Sigmoid colon (tissue), 7 donors: Measurements from ENCODE around the gene MAP3K20. TPM values are rescaled to one million over a fixed set of nuclear protein-coding genes. Genes with fewer than 3 reads are reported as not detected.

Experiments
- DNase-seq: peaks from one replicate; pipeline ENCODE4 v3.0.0-alpha.2; 2019
- H3K27ac ChIP-seq, 4 donors: fragments of 200-600 bp; sonication (generic); one replicate each; pipeline ENCODE4 v1.5.1; 2016 to 2019; ENCODE audit warnings: mild to moderate bottlenecking in 1 of 4
- H3K27me3 ChIP-seq, 3 donors: fragments of 200-600 bp; sonication (generic); one replicate each; pipeline ENCODE4 v1.5.1; 2019; ENCODE audit warnings: mild to moderate bottlenecking in 1 of 3
- H3K36me3 ChIP-seq, 4 donors: fragments of 200-600 bp; sonication (generic); one replicate each; pipeline ENCODE4 v1.5.1; 2016 to 2019
- H3K4me1 ChIP-seq, 4 donors: fragments of 200-600 bp; sonication (generic); one replicate each; pipeline ENCODE4 v1.5.1; 2017 to 2019
- H3K4me3 ChIP-seq, 4 donors: fragments of 200-600 bp; sonication (generic); one replicate each; pipeline ENCODE4 v1.5.1; 2017 to 2019; ENCODE audit warnings: mild to moderate bottlenecking in 2 of 4, moderate library complexity in 1 of 4
- H3K9me3 ChIP-seq, 4 donors: fragments of 200-600 bp in 3 of 4; sonication (generic) in 3 of 4; one replicate each; pipeline versions ENCODE4 v1.5.1 to v1.6.1; 2013 to 2019
- EP300 ChIP-seq, 4 donors: sonication (generic); formaldehyde crosslinking; IDR thresholded peaks; one replicate each; pipeline ENCODE4 v1.6.1; 2017; ENCODE audit warnings: antibody characterized with exemption in 4 of 4
- POLR2A ChIP-seq, 2 donors: fragments of 450-650 bp; IDR thresholded peaks; one replicate each; pipeline ENCODE4 v1.6.1; 2016; ENCODE audit warnings: antibody characterized with exemption in 2 of 2, mild to moderate bottlenecking in 2 of 2, moderate library complexity in 2 of 2
- POLR2AphosphoS5 ChIP-seq, 4 donors: sonication (generic); formaldehyde crosslinking; IDR thresholded peaks; one replicate each; pipeline ENCODE4 v1.6.1; 2017; ENCODE audit warnings: antibody characterized with exemption in 4 of 4
- WGBS, 2 donors: extraction: QIAGEN DNeasy Blood & Tissue Kit; methylation state at CpG; one replicate each; pipeline ENCODE4 v1.1.7; 2013; 5-methylcytosine and 5-hydroxymethylcytosine counted together
- intact Hi-C: fragments of 100-400 bp; cut with DNase I; formaldehyde crosslinking; loops from one replicate; pipeline ENCODE4 v1.15.1; 2023
- polyA plus RNA-seq, 3 donors: library from polyadenylated mRNA; stranded (reverse); fragments of 200-250 nt; gene quantifications; one replicate each; pipeline ENCODE4 v1.2.3, GENCODE V29; 2013
- total RNA-seq, 4 donors: library from RNA; depleted of rRNA; stranded (reverse); fragments of >200 nt; gene quantifications; one replicate each; pipeline ENCODE4 v1.1.0, GENCODE V29; 2016
- TF ChIP-seq, protein P1 (sequence below), 4 experiments: fragments of 450-650 bp in 3 of 4; fragments of 200-600 bp in 1 of 4; IDR thresholded peaks; one replicate each; pipeline ENCODE4 v1.5.1; 2016 to 2019; ENCODE audit warnings: antibody characterized with exemption in 4 of 4, mild to moderate bottlenecking in 3 of 4, moderate library complexity in 2 of 4
- donor health status: healthy with polysubstance abuse.
- donor health status: Bipolar disorder and iron deficiency.
- donor health status: healthy.

Gene MAP3K20
- total and polyA plus RNA-seq, 7 donors = 6.2 to 255 (median 189) TPM

DNA sequence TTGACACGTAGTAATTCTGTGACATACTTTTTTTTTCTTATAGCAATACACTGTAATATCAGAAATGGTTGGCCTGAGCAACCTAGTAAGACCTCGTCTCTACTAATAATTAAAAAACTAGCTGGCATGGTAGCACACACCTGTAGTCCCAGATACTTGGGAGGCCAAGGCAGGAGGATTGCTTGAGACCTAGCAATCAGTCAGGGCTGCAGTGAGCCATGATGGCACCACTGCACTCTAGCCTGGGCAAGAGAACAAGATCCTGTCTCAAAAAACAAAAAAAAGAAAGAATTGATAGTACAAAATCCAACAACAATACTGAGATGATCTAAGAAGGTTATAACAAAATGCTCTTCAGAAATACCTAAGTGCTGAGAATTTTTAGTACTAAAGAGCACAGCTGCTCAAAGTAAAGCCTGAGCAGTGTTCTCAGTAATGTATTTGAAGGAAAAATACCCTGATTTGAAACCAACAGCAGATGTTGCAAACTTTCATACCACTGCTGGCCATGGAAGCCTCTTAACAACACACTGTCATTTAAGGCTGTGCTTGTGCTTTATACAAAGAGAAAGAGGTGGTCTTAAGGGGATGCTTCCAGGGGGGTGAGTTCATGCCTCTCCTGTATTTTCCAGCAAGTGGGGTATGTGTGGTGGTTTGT, 146.4 kb downstream of the MAP3K20 start:
- H3K4me3 ChIP-seq = no peak overlapping the region
- H3K27me3 ChIP-seq = no peaks in the 10 kb centered on the region
- peaks cover 0 to 10% (median 0%) of the 10 kb centered on the region in 4 donors for H3K36me3 ChIP-seq
- no peak overlapping the region for H3K27ac ChIP-seq
- DNase-seq = no peak
- no peaks in the 10 kb centered on the region for H3K9me3 ChIP-seq
- TF ChIP-seq POLR2A (IDR thresholded peaks at IDR 0.05) (no peak), POLR2AphosphoS5 (IDR thresholded peaks at IDR 0.05) (no peak), EP300 (IDR thresholded peaks at IDR 0.05) (no peak)
- TF ChIP-seq, protein P1, sequence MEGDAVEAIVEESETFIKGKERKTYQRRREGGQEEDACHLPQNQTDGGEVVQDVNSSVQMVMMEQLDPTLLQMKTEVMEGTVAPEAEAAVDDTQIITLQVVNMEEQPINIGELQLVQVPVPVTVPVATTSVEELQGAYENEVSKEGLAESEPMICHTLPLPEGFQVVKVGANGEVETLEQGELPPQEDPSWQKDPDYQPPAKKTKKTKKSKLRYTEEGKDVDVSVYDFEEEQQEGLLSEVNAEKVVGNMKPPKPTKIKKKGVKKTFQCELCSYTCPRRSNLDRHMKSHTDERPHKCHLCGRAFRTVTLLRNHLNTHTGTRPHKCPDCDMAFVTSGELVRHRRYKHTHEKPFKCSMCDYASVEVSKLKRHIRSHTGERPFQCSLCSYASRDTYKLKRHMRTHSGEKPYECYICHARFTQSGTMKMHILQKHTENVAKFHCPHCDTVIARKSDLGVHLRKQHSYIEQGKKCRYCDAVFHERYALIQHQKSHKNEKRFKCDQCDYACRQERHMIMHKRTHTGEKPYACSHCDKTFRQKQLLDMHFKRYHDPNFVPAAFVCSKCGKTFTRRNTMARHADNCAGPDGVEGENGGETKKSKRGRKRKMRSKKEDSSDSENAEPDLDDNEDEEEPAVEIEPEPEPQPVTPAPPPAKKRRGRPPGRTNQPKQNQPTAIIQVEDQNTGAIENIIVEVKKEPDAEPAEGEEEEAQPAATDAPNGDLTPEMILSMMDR (IDR thresholded peaks at IDR 0.05) = no peak
- 88 to 91% methylated on average over 2 of the region's 2 CpGs for WGBS, 2 donors
- intact Hi-C loops = loop anchor here (10.0 kb wide), 1 partner anchor 1113 kb away; the partner anchor contains the start of gene SP9
- peaks cover 0 to 30% (median 23%) of the 10 kb centered on the region in 4 donors for H3K4me1 ChIP-seq

DNA sequence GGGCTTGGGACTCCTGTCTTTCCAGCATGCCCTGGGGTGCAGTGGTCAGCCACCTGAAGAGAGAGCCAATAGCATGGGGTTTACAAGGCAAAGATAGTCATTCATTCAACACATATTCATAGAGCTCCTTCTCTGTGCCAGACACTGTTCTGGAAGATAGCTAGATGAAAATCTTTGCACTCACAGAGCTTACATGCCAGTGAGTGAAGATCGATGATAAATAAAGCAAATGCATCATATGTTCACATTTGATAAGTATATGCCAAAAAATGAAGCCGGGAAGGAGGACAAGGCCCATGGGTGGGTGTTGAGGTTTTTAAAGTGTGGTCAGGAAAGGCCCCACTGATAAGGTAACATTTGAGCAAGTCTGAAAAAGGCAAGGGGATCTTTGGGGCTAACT, 148.2 kb downstream of the MAP3K20 start:
- DNase-seq = no peak
- no peaks in the 10 kb centered on the region for H3K27me3 ChIP-seq
- H3K4me1 ChIP-seq = peaks cover 0 to 12% (median 6%) of the 10 kb centered on the region in 4 donors
- no peak overlapping the region for H3K4me3 ChIP-seq
- H3K9me3 ChIP-seq = no peaks in the 10 kb centered on the region
- H3K36me3 ChIP-seq = peaks cover 0 to 16% (median 0%) of the 10 kb centered on the region in 4 donors
- intact Hi-C loops = loop anchor here (10.0 kb wide), 1 partner anchor 1111 kb away; the partner anchor contains the start of gene SP9
- TF ChIP-seq, protein P1 (IDR thresholded peaks at IDR 0.05) = no peak
- TF ChIP-seq EP300 (IDR thresholded peaks at IDR 0.05) (no peak), POLR2AphosphoS5 (IDR thresholded peaks at IDR 0.05) (no peak)
- 94 to 97% methylated on average over 2 of the region's 2 CpGs for WGBS, 2 donors
- no peak overlapping the region for H3K27ac ChIP-seq

DNA sequence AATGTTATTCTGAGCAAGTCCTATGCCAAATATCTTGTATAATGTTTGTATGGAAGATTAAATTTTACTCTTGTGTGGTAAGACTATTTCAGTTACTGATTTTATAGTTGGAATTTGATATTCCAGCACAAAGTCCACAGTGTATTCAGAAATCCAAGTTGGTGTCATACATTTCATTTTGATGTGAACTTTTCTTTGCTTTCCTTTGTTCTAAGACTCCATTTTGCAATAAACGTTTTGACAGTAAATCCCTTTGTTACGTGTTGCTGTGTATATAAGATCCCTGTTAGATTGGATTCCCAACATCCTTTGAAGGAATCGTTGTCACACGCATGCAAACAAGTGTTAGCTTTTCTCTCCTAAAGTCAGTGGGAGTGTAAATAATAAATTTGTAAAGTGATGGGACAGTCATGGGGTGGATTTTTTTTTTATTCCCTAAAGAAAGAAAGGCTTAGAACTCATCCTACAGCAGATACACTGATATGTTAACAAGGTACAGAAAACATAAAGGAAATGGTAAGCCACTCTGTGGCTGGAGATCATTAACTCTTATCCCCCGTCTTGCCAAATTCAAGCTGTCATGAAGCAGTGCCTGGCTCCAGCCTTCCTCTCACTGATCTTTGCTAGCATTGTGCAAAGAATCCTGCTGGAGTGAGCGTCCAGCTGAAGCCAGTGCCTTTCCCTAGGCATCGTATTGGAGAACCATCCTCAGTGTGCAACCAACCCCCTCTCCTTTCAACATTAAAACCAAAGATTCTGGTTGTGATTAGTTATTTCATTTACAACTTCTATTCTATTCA, 151.5 kb downstream of the MAP3K20 start:
- DNase-seq = no peak
- Histone ChIP-seq H3K4me1 (peaks cover 0 to 11% (median 5%) of the 10 kb centered on the region in 4 donors), H3K9me3 (no peaks in the 10 kb centered on the region), H3K27me3 (no peaks in the 10 kb centered on the region), H3K36me3 (peaks cover 0 to 7% (median under 1%) of the 10 kb centered on the region in 4 donors), H3K4me3 (no peak overlapping the region), H3K27ac (no peak overlapping the region)
- 21 to 67% methylated on average over 7 of the region's 7 CpGs for WGBS, 2 donors
- TF ChIP-seq POLR2AphosphoS5 (IDR thresholded peaks at IDR 0.05) (no peak), EP300 (IDR thresholded peaks at IDR 0.05) (no peak), POLR2A (IDR thresholded peaks at IDR 0.05) (no peak)
- TF ChIP-seq, protein P1 (IDR thresholded peaks at IDR 0.05) = no peak
- intact Hi-C loops = loop anchor here (10.0 kb wide), 1 partner anchor 1108 kb away; the partner anchor contains the start of gene SP9

DNA sequence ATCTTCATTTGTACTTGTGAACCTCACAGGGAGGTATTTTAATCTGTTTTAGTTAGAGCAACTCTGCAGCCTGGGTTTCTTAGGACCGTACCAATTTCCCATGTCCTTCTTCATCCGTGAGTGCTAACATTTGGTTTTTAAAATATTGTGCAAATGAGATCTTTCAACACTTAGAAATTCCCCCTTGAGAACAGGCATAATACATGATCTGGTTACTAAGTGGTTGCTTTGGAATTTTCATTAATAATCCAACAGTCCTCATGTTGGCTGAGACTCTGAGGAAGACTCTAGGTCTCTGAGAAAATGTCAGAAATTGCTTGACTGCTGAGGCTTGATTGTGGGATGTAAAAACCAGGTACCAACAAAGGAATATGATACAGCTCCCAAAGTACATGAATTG, 153.4 kb downstream of the MAP3K20 start:
- no peak overlapping the region for H3K4me3 ChIP-seq
- H3K27me3 ChIP-seq = no peaks in the 10 kb centered on the region
- peaks cover 0 to 27% (median 16%) of the 10 kb centered on the region in 4 donors for H3K36me3 ChIP-seq
- TF ChIP-seq, protein P1 (IDR thresholded peaks at IDR 0.05) = no peak
- TF ChIP-seq EP300 (IDR thresholded peaks at IDR 0.05) = no peak
- no peak for TF ChIP-seq POLR2AphosphoS5 (IDR thresholded peaks at IDR 0.05)
- no peak for TF ChIP-seq POLR2A (IDR thresholded peaks at IDR 0.05)
- H3K4me1 ChIP-seq = peaks cover 0 to 11% (median 5%) of the 10 kb centered on the region in 4 donors
- WGBS, 2 donors = 95 to 96% methylated on average over 2 of the region's 2 CpGs
- no peak for DNase-seq
- no peaks in the 10 kb centered on the region for H3K9me3 ChIP-seq
- H3K27ac ChIP-seq = no peak overlapping the region
- intact Hi-C loops = loop anchor here (10.0 kb wide), 1 partner anchor 1106 kb away; the partner anchor contains the start of gene SP9
